Trophoblast cell (in vitro differentiated cells and primary cell): ENCODE results near the gene GALNT18.

Source experiments
- DNase-seq, 2 donors: peaks; one replicate each; pipeline ENCODE4 v3.0.0-alpha.2; 2016
- H2AFZ ChIP-seq: 2 replicates; pipeline ENCODE4 v1.6.1; 2013; ENCODE audit warnings: low read length, moderate library complexity, mild to moderate bottlenecking; ENCODE audit not compliant: insufficient read depth, poor library complexity
- H2AK5ac ChIP-seq: 2 replicates; pipeline ENCODE4 v1.6.1; 2013; ENCODE audit warnings: mild to moderate bottlenecking, low read length
- H2BK120ac ChIP-seq: 2 replicates; pipeline ENCODE4 v1.6.1; 2013; ENCODE audit warnings: low read length, mild to moderate bottlenecking, moderate library complexity; ENCODE audit not compliant: insufficient read depth, poor library complexity
- H2BK12ac ChIP-seq: 2 replicates; pipeline ENCODE4 v1.6.1; 2013; ENCODE audit warnings: mild to moderate bottlenecking, low read length, moderate library complexity
- H2BK5ac ChIP-seq: 2 replicates; pipeline ENCODE4 v1.6.1; 2013; ENCODE audit warnings: low read length, low read depth, moderate library complexity, mild to moderate bottlenecking; ENCODE audit not compliant: poor library complexity
- H3K14ac ChIP-seq: 2 replicates; pipeline ENCODE4 v1.6.1; 2013; ENCODE audit warnings: mild to moderate bottlenecking, low read length
- H3K18ac ChIP-seq: 2 replicates; pipeline ENCODE4 v1.6.1; 2013; ENCODE audit warnings: mild to moderate bottlenecking, low read length
- H3K23ac ChIP-seq: 2 replicates; pipeline ENCODE4 v1.6.1; 2013; ENCODE audit warnings: low read length
- H3K27ac ChIP-seq: 2 replicates; pipeline ENCODE4 v1.5.1; 2013; ENCODE audit warnings: low read depth, mild to moderate bottlenecking, inconsistent platforms, low read length, moderate library complexity
- H3K27me3 ChIP-seq: 2 replicates; pipeline ENCODE4 v1.6.1; 2013; ENCODE audit warnings: inconsistent platforms, mild to moderate bottlenecking, low read length, moderate library complexity; ENCODE audit not compliant: insufficient read depth
- H3K36me3 ChIP-seq, 2 experiments: 1 replicate in 1 of 2; 2 replicates in 1 of 2; pipeline ENCODE4 v1.6.1; 2013; ENCODE audit warnings: low read length in 2 of 2, mild to moderate bottlenecking in 2 of 2, moderate library complexity in 1 of 2; ENCODE audit not compliant: insufficient read depth in 2 of 2, control insufficient read depth in 1 of 2
- H3K4ac ChIP-seq: 2 replicates; pipeline ENCODE4 v1.6.1; 2013; ENCODE audit warnings: low read depth, mild to moderate bottlenecking, low read length, moderate library complexity
- H3K4me1 ChIP-seq, 2 experiments: 1 replicate in 1 of 2; 2 replicates in 1 of 2; pipeline ENCODE4 v1.6.1; 2013; ENCODE audit warnings: low read length in 2 of 2, mild to moderate bottlenecking in 2 of 2, moderate library complexity in 1 of 2; ENCODE audit not compliant: insufficient read depth in 2 of 2, control insufficient read depth in 1 of 2
- H3K4me2 ChIP-seq: 2 replicates; pipeline ENCODE4 v1.6.1; 2013; ENCODE audit warnings: inconsistent platforms, mild to moderate bottlenecking, low read length, moderate library complexity
- H3K4me3 ChIP-seq: 2 replicates; pipeline ENCODE4 v1.5.1; 2013; ENCODE audit warnings: mild to moderate bottlenecking, low read depth, low read length, inconsistent platforms
- H3K79me1 ChIP-seq: one replicate; pipeline ENCODE4 v1.6.1; 2013; ENCODE audit warnings: low read length
- H3K79me2 ChIP-seq: 2 replicates; pipeline ENCODE4 v1.6.1; 2013; ENCODE audit warnings: low read length, mild to moderate bottlenecking; ENCODE audit not compliant: control insufficient read depth, insufficient read depth, poor library complexity
- H3K9ac ChIP-seq: 2 replicates; pipeline ENCODE4 v1.6.1; 2013; ENCODE audit warnings: mild to moderate bottlenecking, low read length
- H3K9me3 ChIP-seq: 2 replicates; pipeline ENCODE4 v1.6.1; 2013; ENCODE audit warnings: low read depth, mild to moderate bottlenecking, control low read depth, inconsistent platforms, low read length; ENCODE audit not compliant: insufficient read depth
- H4K12ac ChIP-seq: 2 replicates; pipeline ENCODE4 v1.6.1; 2013; ENCODE audit warnings: low read depth, mild to moderate bottlenecking, low read length, moderate library complexity
- H4K8ac ChIP-seq: 2 replicates; pipeline ENCODE4 v1.6.1; 2013; ENCODE audit warnings: low read depth, mild to moderate bottlenecking, low read length, moderate library complexity
- H4K91ac ChIP-seq: one replicate; pipeline ENCODE4 v1.6.1; 2013; ENCODE audit warnings: low read depth, mild to moderate bottlenecking, low read length, moderate library complexity
- WGBS: extraction: QIAGEN DNeasy Blood & Tissue Kit; methylation state at CpG from one replicate; pipeline ENCODE4 v1.1.7; 2013; ENCODE audit warnings: missing lambda C conversion rate; ENCODE audit not compliant: insufficient read length, insufficient coverage; ENCODE audit errors: extremely low coverage; 5-methylcytosine and 5-hydroxymethylcytosine counted together

The GALNT18 gene

DNA sequence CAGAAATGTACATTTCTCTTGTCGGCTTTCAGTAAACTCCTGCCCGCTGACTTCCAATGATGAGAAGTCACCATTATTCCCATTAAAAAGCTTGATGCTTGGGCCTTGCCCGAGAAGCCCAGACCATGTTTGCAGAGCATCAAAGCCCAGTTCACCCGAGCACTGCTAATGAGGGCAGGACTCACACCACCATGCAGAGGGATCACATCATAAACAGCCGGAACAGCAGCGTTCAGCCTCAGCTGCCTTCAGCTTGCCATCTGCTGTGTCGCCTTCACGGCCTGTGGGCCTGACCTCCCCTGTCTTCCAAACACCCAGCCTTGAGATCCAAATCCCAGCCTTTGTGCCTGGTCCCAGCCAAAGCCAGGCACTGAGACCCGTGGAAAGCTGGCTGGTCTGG lies 163.3 kb downstream of the GALNT18 start:
- Histone ChIP-seq H3K79me1 (peaks cover 6% of the 10 kb centered on the region), H3K9me3 (peaks cover 3% of the 10 kb centered on the region), H2AFZ (no peak overlapping the region), H3K36me3 (peaks cover 0 to 2% of the 10 kb centered on the region in 2 experiments), H4K8ac (no peak overlapping the region), H3K9ac (no peak overlapping the region), H3K27me3 (no peaks in the 10 kb centered on the region), H2AK5ac (no peak overlapping the region), H3K79me2 (no peaks in the 10 kb centered on the region), H3K14ac (peak overlapping the region; percentile 9), H3K4ac (no peak overlapping the region), H3K27ac (no peak overlapping the region), H2BK12ac (peak overlapping the region; percentile 75), H2BK120ac (no peak overlapping the region), H3K4me1 (peaks cover 29 to 44% of the 10 kb centered on the region in 2 experiments), H3K23ac (no peak overlapping the region), H3K4me2 (no peak overlapping the region), H4K12ac (no peak overlapping the region), H2BK5ac (no peak overlapping the region), H3K4me3 (no peak overlapping the region), H4K91ac (peak overlapping the region; percentile 22), H3K18ac (no peak overlapping the region)
- no peak for DNase-seq
- no CpG with 5 or more reads among the region's 9 CpGs for WGBS

DNA sequence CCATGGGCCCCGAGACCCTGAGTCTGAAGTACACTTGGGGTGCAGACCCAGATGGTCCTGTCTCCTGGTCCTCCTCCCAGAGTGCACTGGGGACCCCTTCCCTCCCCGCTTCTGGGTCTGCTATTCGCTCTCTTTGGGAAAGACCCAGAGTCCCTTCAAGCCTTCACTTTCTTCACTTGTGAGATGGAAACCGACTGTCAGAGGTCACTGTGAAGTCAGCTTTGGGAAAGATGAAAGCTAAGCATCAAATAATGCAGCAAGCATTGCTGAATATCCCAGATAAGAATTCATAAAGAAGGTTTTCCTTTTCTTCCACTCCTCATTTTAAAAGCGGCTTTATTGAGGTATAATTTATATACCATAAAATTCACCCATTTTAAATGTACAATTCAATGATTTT lies 163.8 kb downstream of the GALNT18 start:
- no peaks in the 10 kb centered on the region for H3K27me3 ChIP-seq
- peaks cover 3% of the 10 kb centered on the region for H3K9me3 ChIP-seq
- no peak overlapping the region for H4K8ac ChIP-seq
- no peak overlapping the region for H2AFZ ChIP-seq
- H3K79me2 ChIP-seq, result no peaks in the 10 kb centered on the region
- no peak overlapping the region for H3K4me3 ChIP-seq
- WGBS, result no CpG with 5 or more reads among the region's 5 CpGs
- peaks cover 27 to 42% of the 10 kb centered on the region in 2 experiments for H3K4me1 ChIP-seq
- no peak for DNase-seq
- H2BK5ac ChIP-seq, result no peak overlapping the region
- no peak overlapping the region for H3K4ac ChIP-seq
- H2BK120ac ChIP-seq, result no peak overlapping the region
- no peak overlapping the region for H3K4me2 ChIP-seq
- H2AK5ac ChIP-seq, result no peak overlapping the region
- H3K18ac ChIP-seq, result no peak overlapping the region
- H3K36me3 ChIP-seq, result peaks cover 0 to 2% of the 10 kb centered on the region in 2 experiments
- H3K27ac ChIP-seq, result no peak overlapping the region
- H3K79me1 ChIP-seq, result peaks cover 6% of the 10 kb centered on the region
- H3K23ac ChIP-seq, result no peak overlapping the region
- H4K12ac ChIP-seq, result no peak overlapping the region
- H3K14ac ChIP-seq, result no peak overlapping the region
- no peak overlapping the region for H4K91ac ChIP-seq
- H2BK12ac ChIP-seq, result no peak overlapping the region
- no peak overlapping the region for H3K9ac ChIP-seq

- Histone ChIP-seq H3K36me3 (peaks cover 0 to 2% of the 10 kb centered on the region in 2 experiments), H2AK5ac (no peak overlapping the region), H2BK12ac (no peak overlapping the region), H2AFZ (no peak overlapping the region), H3K4ac (no peak overlapping the region), H3K23ac (no peak overlapping the region), H4K8ac (no peak overlapping the region), H3K27me3 (no peaks in the 10 kb centered on the region), H3K4me1 (peaks cover 27 to 40% of the 10 kb centered on the region in 2 experiments), H3K9me3 (peaks cover 3% of the 10 kb centered on the region), H3K27ac (no peak overlapping the region), H3K79me1 (peaks cover 6% of the 10 kb centered on the region), H3K4me2 (no peak overlapping the region), H3K79me2 (no peaks in the 10 kb centered on the region), H4K12ac (no peak overlapping the region), H3K18ac (no peak overlapping the region), H2BK120ac (no peak overlapping the region), H4K91ac (no peak overlapping the region), H3K9ac (no peak overlapping the region), H3K14ac (no peak overlapping the region), H3K4me3 (no peak overlapping the region), H2BK5ac (no peak overlapping the region)
- DNase-seq, result no peak
- WGBS, result no CpG with 5 or more reads among the region's 3 CpGs
Measured at GRCh38 chr11:11456866-11457265, 164.9 kb downstream of the GALNT18 start.

DNA sequence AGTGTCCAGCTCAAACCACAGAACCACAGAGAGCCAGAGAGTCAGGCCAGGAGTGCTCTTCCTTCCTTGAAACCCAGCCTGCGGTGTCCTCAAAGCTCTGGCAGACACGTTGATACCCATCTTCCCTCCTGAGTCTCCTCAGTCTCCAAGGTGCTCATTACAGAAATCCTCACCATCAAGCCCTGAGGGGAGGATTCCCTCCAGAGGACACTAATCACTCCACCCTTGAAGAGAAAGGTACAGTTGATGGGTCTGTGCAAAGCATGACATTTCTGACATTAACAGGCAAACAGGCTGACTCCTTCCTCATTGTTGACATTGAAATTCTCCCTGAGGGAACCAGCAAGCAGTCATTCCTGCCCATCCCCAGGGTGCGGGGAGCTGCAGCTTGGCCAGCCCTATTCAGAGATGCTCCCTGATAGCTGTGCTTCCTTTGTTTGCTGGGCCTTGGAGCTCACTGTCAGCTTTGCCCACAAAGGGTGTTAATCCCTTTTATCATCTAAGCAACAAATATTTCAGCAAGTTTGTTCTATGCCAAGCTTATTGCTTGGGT lies 167.1 kb downstream of the GALNT18 start:
- WGBS, result no CpG with 5 or more reads among the region's 3 CpGs

More for the DNA sequence above, 167.1 kb downstream of the GALNT18 start:
- H3K4me1 ChIP-seq, result peaks cover 29 to 38% of the 10 kb centered on the region in 2 experiments
- H4K12ac ChIP-seq, result no peak overlapping the region
- peaks cover 0 to 2% of the 10 kb centered on the region in 2 experiments for H3K36me3 ChIP-seq
- no peak overlapping the region for H2BK120ac ChIP-seq
- no peak overlapping the region for H3K9ac ChIP-seq
- H3K79me1 ChIP-seq, result peaks cover 6% of the 10 kb centered on the region
- no peak overlapping the region for H3K18ac ChIP-seq
- no peak overlapping the region for H3K4me3 ChIP-seq
- no peak overlapping the region for H3K4me2 ChIP-seq
- H2AFZ ChIP-seq, result no peak overlapping the region
- H3K9me3 ChIP-seq, result peaks cover 2% of the 10 kb centered on the region
- no peak overlapping the region for H2BK5ac ChIP-seq
- no peak overlapping the region for H3K14ac ChIP-seq
- H3K27ac ChIP-seq, result no peak overlapping the region
- no peak overlapping the region for H3K23ac ChIP-seq
- H3K4ac ChIP-seq, result no peak overlapping the region
- H2AK5ac ChIP-seq, result no peak overlapping the region
- peak; percentile 44 to 65 for DNase-seq
- H3K27me3 ChIP-seq, result no peaks in the 10 kb centered on the region
- no peak overlapping the region for H2BK12ac ChIP-seq
- no peaks in the 10 kb centered on the region for H3K79me2 ChIP-seq
- H4K91ac ChIP-seq, result no peak overlapping the region
- H4K8ac ChIP-seq, result no peak overlapping the region
